Measurements from ENCODE around the gene NUP210. TPM values are rescaled to one million over a fixed set of nuclear protein-coding genes. Genes with fewer than 3 reads are reported as not detected.

Gene NUP210
- polyA plus RNA-seq, 2 donors: 5.7 to 5.9 TPM

DNA sequence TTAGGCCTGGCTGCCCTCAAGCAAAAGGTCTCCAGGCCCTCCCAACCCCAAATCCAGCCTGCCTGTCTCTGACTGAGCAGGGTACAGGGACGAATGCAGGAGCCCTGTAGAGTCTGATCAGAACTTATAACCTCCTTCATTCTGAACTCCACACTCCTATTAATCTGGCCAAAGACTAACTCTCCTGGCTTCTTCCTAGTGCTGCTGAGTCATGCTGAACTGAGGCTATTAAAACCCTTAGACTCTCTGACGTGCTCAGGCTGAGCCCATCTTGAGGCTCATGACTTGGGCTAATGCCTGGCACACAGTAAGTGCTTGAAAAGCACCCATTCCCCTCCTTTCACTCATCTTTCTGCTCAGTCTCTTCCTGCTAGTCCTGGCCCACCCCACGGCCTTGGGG is 81.9 kb downstream of the NUP210 start:
- 78 to 84% methylated on average over 3 of the region's 3 CpGs for WGBS, 2 donors
- peaks cover 2 to 19% of the 10 kb centered on the region in 2 donors for H3K36me3 ChIP-seq (ENCODE audit: control insufficient read depth in 2 of 2, insufficient read depth in 2 of 2, low read length in 1 of 2)
- no peaks in the 10 kb centered on the region for H3K4me1 ChIP-seq (ENCODE audit: control insufficient read depth in 2 of 2, insufficient read depth in 2 of 2, low read length in 1 of 2)
- H3K4me3 ChIP-seq (ENCODE audit: low read depth in 1 of 2, low read length in 2 of 2): no peak overlapping the region
- H3K27ac ChIP-seq (ENCODE audit: low read depth in 2 of 2, low read length in 1 of 2): no peak overlapping the region
- H3K9me3 ChIP-seq (ENCODE audit: control insufficient read depth in 2 of 2, insufficient read depth in 1 of 2, low read depth in 1 of 2, low read length in 1 of 2): no peaks in the 10 kb centered on the region
- no peaks in the 10 kb centered on the region for H3K27me3 ChIP-seq (ENCODE audit: control insufficient read depth in 1 of 2, insufficient read depth in 2 of 2, low read length in 2 of 2)

DNA sequence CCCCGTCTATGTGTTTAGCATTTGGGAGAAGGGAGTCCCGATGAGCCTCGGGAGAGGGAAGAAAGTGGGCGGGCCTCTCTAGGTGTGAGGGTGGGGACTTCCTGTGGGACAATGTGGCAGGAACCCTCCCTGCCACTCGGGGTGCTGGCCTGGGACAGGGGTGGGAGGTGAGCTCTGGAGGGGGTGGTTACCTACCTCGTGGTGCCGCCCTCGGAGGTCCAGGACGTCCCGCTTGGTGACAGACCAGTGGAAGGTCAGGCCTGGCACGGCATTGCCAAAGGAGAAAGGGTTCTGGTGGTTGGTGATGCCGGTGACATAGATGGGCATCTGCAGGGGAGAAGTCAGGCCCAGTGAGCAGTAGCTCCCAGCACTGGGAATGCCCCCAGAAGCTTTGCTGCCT is 83.5 kb downstream of the NUP210 start:
- Histone ChIP-seq H3K9me3 (ENCODE audit: control insufficient read depth in 2 of 2, insufficient read depth in 1 of 2, low read depth in 1 of 2, low read length in 1 of 2) (no peaks in the 10 kb centered on the region), H3K36me3 (ENCODE audit: control insufficient read depth in 2 of 2, insufficient read depth in 2 of 2, low read length in 1 of 2) (peaks cover 2 to 19% of the 10 kb centered on the region in 2 donors), H3K27ac (ENCODE audit: low read depth in 2 of 2, low read length in 1 of 2) (no peak overlapping the region), H3K4me1 (ENCODE audit: control insufficient read depth in 2 of 2, insufficient read depth in 2 of 2, low read length in 1 of 2) (no peaks in the 10 kb centered on the region), H3K4me3 (ENCODE audit: low read depth in 1 of 2, low read length in 2 of 2) (no peak overlapping the region), H3K27me3 (ENCODE audit: control insufficient read depth in 1 of 2, insufficient read depth in 2 of 2, low read length in 2 of 2) (no peaks in the 10 kb centered on the region)
- WGBS, 2 donors: 88 to 89% methylated on average over 12 of the region's 12 CpGs

DNA sequence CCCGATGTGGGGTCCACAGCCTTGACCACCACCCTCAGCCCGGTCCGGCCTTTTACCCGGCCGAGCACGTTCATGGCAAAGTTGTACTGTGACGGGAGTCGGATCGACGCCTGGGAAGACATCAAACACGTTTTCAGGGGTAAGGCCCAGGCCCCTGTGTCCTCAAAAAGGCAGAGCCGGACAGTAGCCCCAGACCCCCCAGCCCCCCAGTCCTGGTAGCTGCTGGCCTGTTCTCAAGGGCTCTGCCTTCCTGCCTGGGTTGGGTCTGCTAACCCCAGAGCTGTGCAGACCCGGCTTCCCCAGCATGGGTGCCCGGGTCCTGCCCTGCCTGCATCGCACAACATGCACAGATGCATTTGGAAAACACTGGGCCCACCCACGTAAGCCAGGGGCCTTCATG is 84.6 kb downstream of the NUP210 start:
- WGBS, 2 donors: 95 to 96% methylated on average over 16 of the region's 16 CpGs
- no peak overlapping the region for H3K27ac ChIP-seq (ENCODE audit: low read depth in 2 of 2, low read length in 1 of 2)
- H3K4me1 ChIP-seq (ENCODE audit: control insufficient read depth in 2 of 2, insufficient read depth in 2 of 2, low read length in 1 of 2): no peaks in the 10 kb centered on the region
- H3K36me3 ChIP-seq (ENCODE audit: control insufficient read depth in 2 of 2, insufficient read depth in 2 of 2, low read length in 1 of 2): peaks cover 2 to 19% of the 10 kb centered on the region in 2 donors
- H3K4me3 ChIP-seq (ENCODE audit: low read depth in 1 of 2, low read length in 2 of 2): no peak overlapping the region
- no peaks in the 10 kb centered on the region for H3K9me3 ChIP-seq (ENCODE audit: control insufficient read depth in 2 of 2, insufficient read depth in 1 of 2, low read depth in 1 of 2, low read length in 1 of 2)
- H3K27me3 ChIP-seq (ENCODE audit: control insufficient read depth in 1 of 2, insufficient read depth in 2 of 2, low read length in 2 of 2): no peaks in the 10 kb centered on the region

DNA sequence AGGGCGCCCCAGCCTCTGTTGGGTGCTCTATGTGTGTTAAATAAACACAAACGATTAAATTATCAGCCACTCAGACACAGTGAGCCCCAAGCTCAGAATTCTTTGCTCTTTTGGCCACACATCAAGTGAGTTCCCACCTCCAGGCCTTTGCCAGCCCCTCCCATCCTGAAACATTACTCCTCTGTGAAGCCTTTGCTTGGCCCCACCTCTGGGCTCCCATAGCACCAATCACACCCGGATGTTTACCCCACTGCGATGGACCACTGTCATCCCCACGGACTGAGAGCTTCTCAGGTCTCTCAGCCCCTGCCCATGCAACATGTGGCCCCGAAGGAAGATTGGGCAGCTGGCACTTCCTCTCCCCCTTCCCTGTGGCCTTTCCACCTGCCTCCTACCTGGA is 85.1 kb downstream of the NUP210 start:
- Histone ChIP-seq H3K4me3 (ENCODE audit: low read depth in 1 of 2, low read length in 2 of 2) (no peak overlapping the region), H3K9me3 (ENCODE audit: control insufficient read depth in 2 of 2, insufficient read depth in 1 of 2, low read depth in 1 of 2, low read length in 1 of 2) (no peaks in the 10 kb centered on the region), H3K27ac (ENCODE audit: low read depth in 2 of 2, low read length in 1 of 2) (no peak overlapping the region), H3K4me1 (ENCODE audit: control insufficient read depth in 2 of 2, insufficient read depth in 2 of 2, low read length in 1 of 2) (no peaks in the 10 kb centered on the region), H3K36me3 (ENCODE audit: control insufficient read depth in 2 of 2, insufficient read depth in 2 of 2, low read length in 1 of 2) (peaks cover 2 to 18% of the 10 kb centered on the region in 2 donors), H3K27me3 (ENCODE audit: control insufficient read depth in 1 of 2, insufficient read depth in 2 of 2, low read length in 2 of 2) (no peaks in the 10 kb centered on the region)
- 60 to 67% methylated on average over 6 of the region's 6 CpGs for WGBS, 2 donors

DNA sequence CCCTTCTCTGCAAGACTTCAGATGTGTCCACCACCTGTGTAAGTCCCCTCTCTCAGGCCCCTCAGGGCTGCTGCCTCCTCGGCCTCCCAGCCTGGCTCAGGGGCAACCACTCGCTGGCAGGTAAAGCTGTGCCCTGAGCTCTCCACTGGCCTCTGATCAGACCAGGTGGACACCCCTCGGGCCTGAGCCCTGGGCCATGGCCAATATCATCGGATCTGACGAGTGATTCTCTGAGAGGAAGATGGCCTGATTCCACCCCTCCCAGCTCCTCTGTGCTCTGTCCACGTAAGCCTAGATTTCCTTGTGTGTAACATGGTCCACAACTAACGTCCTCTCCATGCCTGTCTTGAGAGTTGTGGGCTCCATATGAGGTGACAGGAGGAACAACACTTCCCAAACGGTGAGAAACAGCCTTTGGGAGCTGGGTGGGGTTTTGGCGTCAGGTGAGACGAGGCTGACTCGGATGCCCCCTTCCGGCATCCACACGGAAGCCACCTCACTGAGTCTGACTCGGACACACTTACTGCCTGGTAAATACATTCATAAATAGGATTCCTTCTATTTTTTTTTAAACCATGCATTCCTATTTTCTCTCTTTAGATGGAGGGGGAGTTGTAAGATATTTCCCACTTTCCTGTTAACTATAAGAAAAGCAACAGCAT is 86.8 kb downstream of the NUP210 start:
- H3K9me3 ChIP-seq (ENCODE audit: control insufficient read depth in 2 of 2, insufficient read depth in 1 of 2, low read depth in 1 of 2, low read length in 1 of 2): no peaks in the 10 kb centered on the region
- no peak overlapping the region for H3K27ac ChIP-seq (ENCODE audit: low read depth in 2 of 2, low read length in 1 of 2)
- WGBS, 2 donors: 88 to 89% methylated on average over 14 of the region's 14 CpGs
- H3K36me3 ChIP-seq (ENCODE audit: control insufficient read depth in 2 of 2, insufficient read depth in 2 of 2, low read length in 1 of 2): peaks cover 2 to 14% of the 10 kb centered on the region in 2 donors
- no peaks in the 10 kb centered on the region for H3K4me1 ChIP-seq (ENCODE audit: control insufficient read depth in 2 of 2, insufficient read depth in 2 of 2, low read length in 1 of 2)
- H3K27me3 ChIP-seq (ENCODE audit: control insufficient read depth in 1 of 2, insufficient read depth in 2 of 2, low read length in 2 of 2): no peaks in the 10 kb centered on the region
- H3K4me3 ChIP-seq (ENCODE audit: low read depth in 1 of 2, low read length in 2 of 2): no peak overlapping the region

DNA sequence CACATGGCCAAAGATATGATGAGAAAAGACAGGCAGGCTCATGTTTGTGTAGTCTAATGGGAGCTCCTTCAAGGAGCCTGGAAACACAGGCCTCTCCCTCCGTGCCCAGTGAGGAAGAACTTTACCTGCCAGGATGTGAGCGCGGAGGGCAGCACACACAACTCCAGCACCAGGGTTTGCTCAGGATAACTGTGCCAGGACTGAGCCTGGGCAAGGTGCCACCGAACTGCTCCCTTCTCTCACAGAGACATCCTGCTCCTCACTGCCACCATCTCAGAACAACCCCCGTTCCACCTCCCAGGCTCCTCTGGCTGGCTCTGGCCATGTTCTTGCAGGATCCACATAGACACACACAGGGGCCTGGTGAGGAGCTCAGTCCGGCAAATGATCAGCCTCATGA is 87.4 kb downstream of the NUP210 start:
- H3K9me3 ChIP-seq (ENCODE audit: control insufficient read depth in 2 of 2, insufficient read depth in 1 of 2, low read depth in 1 of 2, low read length in 1 of 2): no peaks in the 10 kb centered on the region
- no peak overlapping the region for H3K27ac ChIP-seq (ENCODE audit: low read depth in 2 of 2, low read length in 1 of 2)
- no peaks in the 10 kb centered on the region for H3K4me1 ChIP-seq (ENCODE audit: control insufficient read depth in 2 of 2, insufficient read depth in 2 of 2, low read length in 1 of 2)
- H3K4me3 ChIP-seq (ENCODE audit: low read depth in 1 of 2, low read length in 2 of 2): no peak overlapping the region
- peaks cover 2 to 19% of the 10 kb centered on the region in 2 donors for H3K36me3 ChIP-seq (ENCODE audit: control insufficient read depth in 2 of 2, insufficient read depth in 2 of 2, low read length in 1 of 2)
- H3K27me3 ChIP-seq (ENCODE audit: control insufficient read depth in 1 of 2, insufficient read depth in 2 of 2, low read length in 2 of 2): no peaks in the 10 kb centered on the region
- WGBS, 2 donors: 75 to 84% methylated on average over 6 of the region's 6 CpGs

DNA sequence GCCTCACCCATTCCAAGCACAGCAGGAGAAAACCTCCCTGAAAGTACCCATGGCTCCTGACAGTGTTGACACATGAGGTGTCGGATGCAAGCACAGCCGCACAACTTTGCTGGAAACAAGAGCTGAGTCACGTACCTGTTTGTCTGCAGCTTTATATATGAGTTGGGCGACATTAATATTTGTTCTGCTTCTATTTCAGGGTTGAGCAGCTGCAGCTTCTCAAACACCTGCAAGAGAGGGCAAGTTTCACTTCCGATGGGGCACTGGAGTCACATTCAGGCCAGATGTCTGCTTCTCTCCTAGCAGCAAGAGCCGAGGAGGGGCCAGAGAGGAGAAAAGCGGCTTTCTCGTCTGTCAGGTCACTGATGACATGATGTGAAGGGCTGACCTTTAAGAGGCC is 88.0 kb downstream of the NUP210 start:
- Histone ChIP-seq H3K27ac (ENCODE audit: low read depth in 2 of 2, low read length in 1 of 2) (peak overlapping the region; percentile 5 to 23), H3K9me3 (ENCODE audit: control insufficient read depth in 2 of 2, insufficient read depth in 1 of 2, low read depth in 1 of 2, low read length in 1 of 2) (no peaks in the 10 kb centered on the region), H3K4me3 (ENCODE audit: low read depth in 1 of 2, low read length in 2 of 2) (no peak overlapping the region), H3K4me1 (ENCODE audit: control insufficient read depth in 2 of 2, insufficient read depth in 2 of 2, low read length in 1 of 2) (no peaks in the 10 kb centered on the region), H3K36me3 (ENCODE audit: control insufficient read depth in 2 of 2, insufficient read depth in 2 of 2, low read length in 1 of 2) (peaks cover 2 to 18% of the 10 kb centered on the region in 2 donors), H3K27me3 (ENCODE audit: control insufficient read depth in 1 of 2, insufficient read depth in 2 of 2, low read length in 2 of 2) (no peaks in the 10 kb centered on the region)
- WGBS, 2 donors: 56 to 60% methylated on average over 8 of the region's 8 CpGs

DNA sequence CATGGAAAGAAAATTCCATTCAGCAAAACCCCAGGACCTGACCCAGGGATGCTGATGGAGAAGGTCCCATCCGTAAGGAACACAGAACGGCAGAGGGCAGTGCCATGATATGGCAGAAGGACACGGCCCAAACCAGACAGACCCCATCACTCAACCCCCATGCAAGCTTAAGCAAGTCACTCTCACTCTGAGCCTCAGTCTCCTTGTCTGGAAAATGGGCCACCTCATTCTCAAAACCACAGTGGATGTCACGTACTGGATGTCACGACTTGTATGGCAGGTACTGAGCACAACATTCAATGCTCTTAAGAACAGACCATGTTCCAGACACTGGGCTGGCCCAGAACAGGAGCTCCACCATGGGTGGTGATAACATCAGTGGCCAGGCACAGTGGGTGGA is 90.4 kb downstream of the NUP210 start:
- no peaks in the 10 kb centered on the region for H3K27me3 ChIP-seq (ENCODE audit: control insufficient read depth in 1 of 2, insufficient read depth in 2 of 2, low read length in 2 of 2)
- H3K4me1 ChIP-seq (ENCODE audit: control insufficient read depth in 2 of 2, insufficient read depth in 2 of 2, low read length in 1 of 2): no peaks in the 10 kb centered on the region
- peaks cover 0 to 26% of the 10 kb centered on the region in 2 donors for H3K36me3 ChIP-seq (ENCODE audit: control insufficient read depth in 2 of 2, insufficient read depth in 2 of 2, low read length in 1 of 2)
- no peak overlapping the region for H3K27ac ChIP-seq (ENCODE audit: low read depth in 2 of 2, low read length in 1 of 2)
- H3K9me3 ChIP-seq (ENCODE audit: control insufficient read depth in 2 of 2, insufficient read depth in 1 of 2, low read depth in 1 of 2, low read length in 1 of 2): no peaks in the 10 kb centered on the region
- no peak overlapping the region for H3K4me3 ChIP-seq (ENCODE audit: low read depth in 1 of 2, low read length in 2 of 2)
- WGBS, 2 donors: 95 to 97% methylated on average over 5 of the region's 5 CpGs

DNA sequence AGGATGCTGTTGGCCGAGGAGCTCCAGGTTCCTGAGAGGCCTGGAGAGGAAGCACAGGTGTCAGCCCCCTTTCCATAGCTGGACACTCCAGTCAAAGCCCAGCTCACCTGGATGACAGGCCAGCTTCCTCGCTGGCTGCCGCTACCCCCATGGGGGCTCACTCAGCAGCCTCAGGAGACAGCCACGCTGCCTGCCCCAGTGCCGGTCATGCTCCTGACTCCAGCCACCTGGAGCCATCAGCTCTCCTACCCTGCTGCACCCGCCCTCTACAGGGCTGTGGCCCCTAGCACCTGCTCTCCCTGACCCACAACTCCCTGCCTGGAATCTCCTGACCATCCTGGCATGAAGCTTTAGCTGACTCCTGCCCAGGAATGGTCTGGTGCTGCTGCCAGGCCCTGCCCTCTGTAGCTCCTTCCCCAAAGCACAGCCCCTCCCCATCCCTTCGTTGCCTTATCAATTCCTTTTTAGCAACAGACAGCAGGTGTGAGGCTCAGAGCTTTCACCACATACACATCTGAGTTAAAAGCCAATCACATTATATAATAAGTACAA is 94.2 kb downstream of the NUP210 start:
- Histone ChIP-seq H3K27me3 (ENCODE audit: control insufficient read depth in 1 of 2, insufficient read depth in 2 of 2, low read length in 2 of 2) (no peaks in the 10 kb centered on the region), H3K4me3 (ENCODE audit: low read depth in 1 of 2, low read length in 2 of 2) (no peak overlapping the region), H3K27ac (ENCODE audit: low read depth in 2 of 2, low read length in 1 of 2) (no peak overlapping the region), H3K9me3 (ENCODE audit: control insufficient read depth in 2 of 2, insufficient read depth in 1 of 2, low read depth in 1 of 2, low read length in 1 of 2) (no peaks in the 10 kb centered on the region), H3K36me3 (ENCODE audit: control insufficient read depth in 2 of 2, insufficient read depth in 2 of 2, low read length in 1 of 2) (peaks cover 0 to 50% of the 10 kb centered on the region in 2 donors), H3K4me1 (ENCODE audit: control insufficient read depth in 2 of 2, insufficient read depth in 2 of 2, low read length in 1 of 2) (peaks cover 0 to 2% of the 10 kb centered on the region in 2 donors)
- WGBS, 2 donors: 79 to 80% methylated on average over 7 of the region's 7 CpGs
